Measurements from ENCODE around the gene OGFOD2. TPM values are rescaled to one million over a fixed set of nuclear protein-coding genes. Genes with fewer than 3 reads are reported as not detected.

Gene OGFOD2
- total RNA-seq, 6 experiments from 2014 or later: 16.2 to 18.3 (median 17.6) TPM

GRCh38 chr12:122982963-122983788, 8.1 kb downstream of the OGFOD2 start:
- Mint-ChIP-seq H3K27me3 (ENCODE audit: insufficient read depth) (peaks cover 2% of the 10 kb centered on the region), H3K27ac (peak overlapping the region; percentile 53), H3K4me1 (ENCODE audit: low read depth) (peaks cover 40% of the 10 kb centered on the region), H3K36me3 (ENCODE audit: low read depth) (no peaks in the 10 kb centered on the region), H3K4me3 (no peak overlapping the region; the same call in 1 of the 2 replicates), H3K9me3 (no peaks in the 10 kb centered on the region)
- TF ChIP-seq CTCF (IDR thresholded peaks at IDR 0.05): no peak
- DNase-seq: no peak

GRCh38 chr12:122983789-122984515, 8.9 kb downstream of the OGFOD2 start:
- no peaks in the 10 kb centered on the region for H3K9me3 Mint-ChIP-seq
- no peaks in the 10 kb centered on the region for H3K36me3 Mint-ChIP-seq (ENCODE audit: low read depth)
- H3K4me1 Mint-ChIP-seq (ENCODE audit: low read depth): peaks cover 40% of the 10 kb centered on the region
- TF ChIP-seq CTCF (IDR thresholded peaks at IDR 0.05): no peak
- no peak overlapping the region; the same call in 1 of the 2 replicates for H3K4me3 Mint-ChIP-seq
- no peak overlapping the region; the same call in 1 of the 2 replicates for H3K27ac Mint-ChIP-seq
- no peak for DNase-seq
- H3K27me3 Mint-ChIP-seq (ENCODE audit: insufficient read depth): peaks cover 2% of the 10 kb centered on the region

GRCh38 chr12:122984612-122985337, 9.7 kb downstream of the OGFOD2 start:
- no peaks in the 10 kb centered on the region for H3K9me3 Mint-ChIP-seq
- H3K27me3 Mint-ChIP-seq (ENCODE audit: insufficient read depth): peaks cover 2% of the 10 kb centered on the region
- H3K27ac Mint-ChIP-seq: peak overlapping the region; percentile 3; the same call in 1 of the 2 replicates
- DNase-seq: no peak
- H3K4me1 Mint-ChIP-seq (ENCODE audit: low read depth): peaks cover 35% of the 10 kb centered on the region
- peak overlapping the region; percentile 11; the same call in 1 of the 2 replicates for H3K4me3 Mint-ChIP-seq
- no peaks in the 10 kb centered on the region for H3K36me3 Mint-ChIP-seq (ENCODE audit: low read depth)
- TF ChIP-seq CTCF (IDR thresholded peaks at IDR 0.05): no peak

GRCh38 chr12:122985338-122986257, 10.6 kb downstream of the OGFOD2 start:
- Mint-ChIP-seq H3K4me1 (ENCODE audit: low read depth) (peaks cover 31% of the 10 kb centered on the region), H3K9me3 (no peaks in the 10 kb centered on the region), H3K4me3 (no peak overlapping the region), H3K27ac (no peak overlapping the region), H3K36me3 (ENCODE audit: low read depth) (no peaks in the 10 kb centered on the region), H3K27me3 (ENCODE audit: insufficient read depth) (peaks cover 2% of the 10 kb centered on the region)
- DNase-seq: no peak
- TF ChIP-seq CTCF (IDR thresholded peaks at IDR 0.05): no peak

Measured in HFFc6 (cell line).